HL-60/S4 treated with retinoic acid at 250 ng/mL for 4 days and 3 days (cell line): ENCODE results near the gene TMEM167A.

Experiments
- in situ Hi-C: fragments of 300-500 bp; cut with MboI; formaldehyde crosslinking; loops from 2 replicates; pipeline ENCODE4 v1.7.0; 2022; ENCODE audit warnings: low sequenced_read_pairs

The TMEM167A gene

GRCh38 chr5:83036991-83037575, 40.1 kb downstream of the TMEM167A start:
- in situ Hi-C loops, result no loop called here

- in situ Hi-C loops, result no loop called here
These were observed 41.7 kb downstream of the TMEM167A start for GRCh38 chr5:83035373-83036100.

DNA sequence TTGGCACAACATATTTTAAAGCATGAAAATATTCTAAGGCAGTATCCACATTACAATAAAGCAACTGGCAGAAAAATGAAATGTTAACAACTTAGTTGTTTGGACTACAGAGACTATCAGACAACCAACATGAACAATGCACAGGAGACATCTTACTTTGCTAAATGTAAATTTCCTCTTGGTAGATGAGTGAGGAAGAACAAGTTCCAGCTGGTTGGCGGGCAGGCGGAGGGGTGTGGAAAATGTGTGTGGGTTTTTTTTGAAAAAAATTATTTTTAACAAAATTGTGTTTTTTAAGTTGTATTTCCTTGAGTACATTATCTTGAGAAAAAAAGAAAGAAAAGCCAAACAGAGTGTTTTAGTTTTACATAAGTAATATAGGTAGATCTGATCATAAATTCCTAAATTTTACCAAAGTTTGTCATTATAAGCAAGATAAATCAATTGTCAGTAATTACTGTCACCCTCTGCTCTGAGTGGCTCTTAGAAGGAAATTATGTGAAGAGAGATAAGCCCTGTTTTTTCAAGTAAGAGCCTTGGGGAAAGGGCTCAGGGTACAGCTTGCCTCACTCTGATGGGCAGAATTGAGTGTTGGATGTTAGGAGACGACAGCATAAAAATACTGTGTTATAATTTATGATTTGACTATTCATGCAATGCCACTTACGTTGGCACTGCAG, 42.5 kb downstream of the TMEM167A start:
- in situ Hi-C loops, result no loop called here

DNA sequence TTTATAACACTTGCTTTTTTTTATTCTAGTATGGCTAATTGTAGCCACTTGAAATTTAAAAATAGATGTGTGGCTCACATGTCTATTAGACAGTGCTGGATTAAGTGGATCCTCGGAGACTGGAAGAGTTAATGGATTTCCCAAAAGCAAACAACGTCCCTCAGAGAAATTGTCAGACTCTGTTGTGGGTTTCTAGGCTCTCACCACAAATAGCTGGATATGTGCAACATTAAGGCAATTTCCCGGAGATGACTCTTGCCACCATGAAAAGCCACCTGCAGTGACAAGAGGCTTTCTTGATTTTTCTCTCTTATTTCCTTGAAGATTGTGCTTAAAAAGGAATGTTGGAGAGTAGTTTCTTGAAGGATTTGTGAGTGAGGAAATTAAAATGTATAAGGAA, 43.2 kb downstream of the TMEM167A start:
- in situ Hi-C loops, result no loop called here

DNA sequence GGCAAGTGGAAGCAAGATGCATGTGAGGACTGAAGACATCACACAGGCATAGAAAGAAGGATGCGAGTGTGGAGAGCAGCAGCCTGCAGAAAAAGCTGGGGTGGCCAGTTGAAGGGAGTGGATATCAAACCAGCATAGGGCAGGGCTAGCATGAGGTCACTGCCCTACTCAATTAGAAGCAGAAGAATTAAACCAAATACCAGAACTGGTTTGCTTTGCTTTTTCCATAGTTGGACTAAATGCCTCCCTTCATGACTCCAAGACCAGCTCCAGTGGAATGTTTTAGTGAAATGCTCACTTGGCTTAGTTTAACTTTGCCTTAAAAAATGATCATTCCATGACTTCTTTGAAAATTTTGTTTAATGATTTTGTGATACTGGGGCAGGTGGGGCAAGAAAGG, 45.8 kb downstream of the TMEM167A start:
- in situ Hi-C loops, result no loop called here

DNA sequence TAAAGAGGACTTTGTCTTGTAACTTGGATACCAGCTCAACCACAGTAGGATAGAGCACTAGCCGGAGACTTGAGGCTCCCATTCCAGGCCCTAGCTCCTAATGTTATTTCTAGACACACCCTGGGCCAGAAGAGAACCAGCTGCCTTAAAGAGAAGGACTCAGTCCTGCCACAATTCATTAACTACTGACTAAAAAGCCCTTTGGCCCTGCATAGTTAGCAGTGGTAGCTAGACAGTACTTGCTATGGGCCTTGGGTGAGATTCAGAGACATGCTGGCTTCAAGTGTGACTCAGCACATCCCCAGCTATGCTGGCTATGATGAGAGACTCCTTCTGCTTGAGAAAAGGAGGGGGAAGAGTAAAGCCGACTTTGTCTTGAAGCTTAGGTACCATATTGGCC, 47.3 kb downstream of the TMEM167A start:
- in situ Hi-C loops, result no loop called here

DNA sequence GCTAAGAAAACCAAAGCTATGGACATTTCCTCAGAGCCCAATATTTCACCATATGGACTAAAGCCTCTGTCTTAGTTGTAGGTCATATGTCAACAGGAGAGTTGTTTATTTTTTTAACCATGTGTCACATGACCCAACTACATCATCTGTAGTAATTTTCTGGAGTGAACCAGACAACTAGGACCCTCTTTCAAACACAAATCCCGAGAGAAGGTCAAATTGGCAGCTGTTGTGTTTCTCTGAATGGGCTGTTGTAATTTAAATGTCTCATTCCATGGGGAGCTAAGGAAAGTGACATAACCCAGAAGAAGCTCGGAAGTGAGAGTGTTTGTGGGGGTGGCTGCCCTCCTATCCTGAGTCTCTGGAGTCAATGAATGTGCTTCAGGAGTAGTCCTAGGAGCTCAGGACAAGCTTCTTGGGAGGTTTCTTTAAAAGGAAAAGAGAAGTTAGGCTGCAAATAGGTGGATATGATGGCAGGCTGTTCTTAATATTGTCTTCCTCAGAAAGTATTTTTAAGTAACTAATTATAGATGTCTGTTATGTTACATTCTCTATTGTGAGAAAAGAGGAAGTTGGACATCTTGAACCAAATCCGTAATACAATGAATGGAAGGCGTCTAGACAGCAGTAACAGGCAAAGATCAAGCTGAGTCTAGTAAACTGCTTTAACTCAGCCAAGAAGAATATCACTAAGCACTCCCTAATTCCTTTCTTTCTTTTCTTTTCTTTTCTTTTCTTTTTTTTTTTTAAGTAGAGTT, 50.1 kb downstream of the TMEM167A start:
- in situ Hi-C loops, result no loop called here

DNA sequence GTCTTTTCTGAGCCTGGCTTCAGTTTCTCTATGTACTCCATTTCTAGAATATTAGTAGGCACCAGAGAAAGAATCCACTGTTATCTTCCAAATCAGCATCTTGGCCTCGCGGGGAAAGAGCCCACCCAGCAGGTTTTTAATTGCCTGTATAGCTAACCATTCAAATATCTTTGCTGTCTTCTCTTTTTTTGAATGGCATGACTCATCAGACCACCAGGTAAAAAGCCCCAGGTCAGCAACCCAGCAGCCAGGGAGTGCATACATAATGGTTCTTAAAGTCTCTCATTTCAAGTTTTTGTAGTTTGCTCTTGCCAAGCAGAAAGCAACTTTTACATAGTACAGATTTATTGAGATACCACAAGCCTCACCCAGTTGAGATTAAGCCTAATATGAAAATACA, 50.7 kb downstream of the TMEM167A start:
- in situ Hi-C loops, result no loop called here

- in situ Hi-C loops, result no loop called here
These were observed 51.3 kb downstream of the TMEM167A start for GRCh38 chr5:83025690-83026478.

- in situ Hi-C loops, result no loop called here
These were observed 54.9 kb downstream of the TMEM167A start for GRCh38 chr5:83022334-83022733.

DNA sequence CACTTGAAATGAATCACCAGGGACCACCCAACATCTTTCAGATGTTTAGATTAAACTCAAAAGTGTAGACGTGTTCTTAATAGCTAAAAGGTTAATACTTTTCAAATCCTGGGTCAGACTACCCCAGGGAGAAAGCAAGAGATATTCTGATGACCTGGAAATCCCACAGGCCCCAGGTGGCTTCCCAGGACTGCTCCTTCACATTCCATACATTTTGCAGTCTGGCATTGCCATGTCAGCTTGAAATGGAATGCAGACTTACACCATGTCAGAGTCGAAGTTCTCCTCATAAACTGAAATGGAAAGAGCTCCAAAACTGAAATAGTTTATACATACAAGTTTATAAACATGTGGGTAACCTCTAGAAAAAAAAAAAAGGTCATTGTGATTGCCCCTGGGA, 61.5 kb downstream of the TMEM167A start:
- in situ Hi-C loops, result no loop called here

- in situ Hi-C loops, result no loop called here
These were observed 65.2 kb downstream of the TMEM167A start for GRCh38 chr5:83011985-83012384.

DNA sequence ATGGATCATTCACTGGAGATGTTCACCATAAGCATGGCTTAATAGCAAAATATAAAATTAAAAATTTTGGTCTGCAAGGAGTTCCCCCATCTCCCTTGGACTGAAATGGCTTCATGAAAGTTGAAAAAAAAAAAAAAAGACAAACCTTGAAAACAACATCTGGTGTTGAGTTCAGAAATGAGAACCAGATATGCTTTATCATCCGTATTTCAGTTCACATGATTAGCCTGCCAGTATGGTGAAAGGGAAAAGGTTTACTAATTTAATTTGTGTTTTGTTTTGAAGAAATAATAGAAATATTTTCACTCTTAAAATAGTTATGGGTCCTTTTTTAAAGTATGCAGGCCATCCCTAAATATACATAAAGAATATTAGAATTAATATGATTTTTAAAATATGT, 67.8 kb downstream of the TMEM167A start:
- in situ Hi-C loops, result no loop called here

DNA sequence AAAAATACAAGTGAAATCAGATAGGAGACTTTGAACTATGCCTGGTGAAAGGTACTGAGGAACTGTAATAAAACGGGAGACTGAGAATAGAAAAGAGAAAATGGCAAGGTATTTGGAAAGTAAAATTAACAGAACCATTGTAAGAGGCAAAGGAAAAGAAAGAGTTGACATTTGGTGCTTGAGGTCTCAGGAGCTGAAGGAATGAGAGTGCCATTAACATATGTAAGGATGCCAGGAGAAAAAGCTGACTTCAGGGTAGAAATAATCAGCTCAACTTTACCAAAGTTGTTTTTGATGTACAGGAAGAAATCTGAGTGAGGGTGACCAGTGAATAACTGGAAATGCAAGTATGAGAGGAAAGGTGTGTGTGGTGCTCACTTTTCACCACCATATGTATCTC, 69.4 kb downstream of the TMEM167A start:
- in situ Hi-C loops, result no loop called here

GRCh38 chr5:83006683-83007283, 70.4 kb downstream of the TMEM167A start:
- in situ Hi-C loops, result no loop called here

- in situ Hi-C loops, result no loop called here
These were observed 73.4 kb downstream of the TMEM167A start for GRCh38 chr5:83003791-83004190.
